HEK293 (cell line): ENCODE measurements around the gene SMIM12.

Source experiments
- CTCF ChIA-PET: fragments of 350-600 bp; formaldehyde crosslinking; extraction: SDS; loops from one replicate; lab custom pipeline; 2021; ENCODE audit warnings: antibody characterized with exemption; lab: Yijun Ruan, JAX
- POLR2A ChIA-PET: fragments of 300-600 bp; formaldehyde crosslinking; extraction: SDS; loops from one replicate; lab custom pipeline; 2020; ENCODE audit warnings: antibody characterized with exemption, inconsistent platforms; lab: Yijun Ruan, JAX
- H3K27ac ChIP-seq: fragments of 200-500 bp; sonication (Bioruptor generic); 2 replicates; pipeline ENCODE4 v1.5.1; 2014; ENCODE audit warnings: low read depth, low read length, control low read depth, inconsistent platforms; ENCODE audit errors: extremely low read depth
- H3K36me3 ChIP-seq, 2 experiments: fragments of 200-500 bp in 1 of 2; sonication (Bioruptor generic) in 1 of 2; 1 replicate in 1 of 2; 2 replicates in 1 of 2; pipeline ENCODE4 v1.5.1; 2014 to 2017; ENCODE audit warnings: inconsistent platforms in 2 of 2, low read length in 2 of 2; ENCODE audit not compliant: control insufficient read depth in 2 of 2, insufficient read depth in 1 of 2
- H3K4me1 ChIP-seq: fragments of 200-500 bp; sonication (Bioruptor generic); 2 replicates; pipeline ENCODE4 v1.5.1; 2014; ENCODE audit warnings: mild to moderate bottlenecking, low read length, inconsistent platforms; ENCODE audit not compliant: control insufficient read depth, insufficient read depth
- H3K4me3 ChIP-seq: 2 replicates; pipeline ENCODE4 v1.5.1; 2011; ENCODE audit warnings: low read depth, mild to moderate bottlenecking, control low read depth, low read length, moderate library complexity
- H3K9me3 ChIP-seq: fragments of 200-500 bp; sonication (Bioruptor generic); 2 replicates; pipeline ENCODE4 v1.5.1; 2014; ENCODE audit warnings: low read depth, low read length, inconsistent platforms; ENCODE audit not compliant: control insufficient read depth, insufficient read depth
- PRDM1 ChIP-seq: fragments of 450-650 bp; formaldehyde crosslinking; IDR thresholded peaks from 2 replicates; pipeline ENCODE4; 2016; ENCODE audit warnings: missing biosample characterization, missing genetic modification characterization
- YY2 ChIP-seq: fragments of 450-650 bp; formaldehyde crosslinking; IDR thresholded peaks from 2 replicates; pipeline ENCODE4 v1.5.1; 2016; ENCODE audit warnings: missing biosample characterization, missing genetic modification characterization
- ZNF10 ChIP-seq: fragments of 450-650 bp; formaldehyde crosslinking; IDR thresholded peaks from 2 replicates; pipeline ENCODE4 v1.5.1; 2017; ENCODE audit warnings: missing biosample characterization, missing genetic modification characterization
- ZNF114 ChIP-seq: fragments of 450-650 bp; formaldehyde crosslinking; IDR thresholded peaks from 2 replicates; pipeline ENCODE4 v1.5.0; 2017; ENCODE audit warnings: missing biosample characterization, missing genetic modification characterization
- ZNF133 ChIP-seq: fragments of 450-650 bp; formaldehyde crosslinking; IDR thresholded peaks from 2 replicates; pipeline ENCODE4 v1.5.1; 2016; ENCODE audit warnings: missing biosample characterization, missing genetic modification characterization
- ZNF18 ChIP-seq: fragments of 450-650 bp; formaldehyde crosslinking; IDR thresholded peaks from 2 replicates; pipeline ENCODE4 v1.5.1; 2016; ENCODE audit warnings: missing biosample characterization, missing genetic modification characterization
- ZNF280C ChIP-seq: fragments of 450-650 bp; formaldehyde crosslinking; IDR thresholded peaks from 2 replicates; pipeline ENCODE4 v1.5.1; 2016; ENCODE audit warnings: missing biosample characterization, missing genetic modification characterization
- ZNF354C ChIP-seq: fragments of 450-650 bp; formaldehyde crosslinking; IDR thresholded peaks from 2 replicates; pipeline ENCODE4 v1.5.1; 2016; ENCODE audit warnings: missing biosample characterization, missing genetic modification characterization, low read depth, borderline replicate concordance
- ZNF416 ChIP-seq: fragments of 450-650 bp; formaldehyde crosslinking; IDR thresholded peaks from 2 replicates; pipeline ENCODE4 v1.5.1; 2016; ENCODE audit warnings: missing biosample characterization, missing genetic modification characterization
- ZNF423 ChIP-seq: fragments of 450-650 bp; formaldehyde crosslinking; IDR thresholded peaks from 2 replicates; pipeline ENCODE4 v1.5.1; 2016; ENCODE audit warnings: missing biosample characterization, missing genetic modification characterization
- ZNF426 ChIP-seq: fragments of 450-650 bp; formaldehyde crosslinking; IDR thresholded peaks from 2 replicates; pipeline ENCODE4 v1.5.1; 2017; ENCODE audit warnings: missing biosample characterization, missing genetic modification characterization, mild to moderate bottlenecking, inconsistent platforms, moderate library complexity
- ZNF514 ChIP-seq: fragments of 450-650 bp; formaldehyde crosslinking; IDR thresholded peaks from 2 replicates; pipeline ENCODE4 v1.5.1; 2016; ENCODE audit warnings: missing biosample characterization, missing genetic modification characterization
- ZNF555 ChIP-seq: fragments of 450-650 bp; formaldehyde crosslinking; conservative IDR thresholded peaks from 2 replicates; pipeline ENCODE4 v1.5.1; 2017; ENCODE audit warnings: missing biosample characterization, mild to moderate bottlenecking, missing genetic modification characterization, inconsistent platforms
- ZNF561 ChIP-seq: fragments of 450-650 bp; IDR thresholded peaks from 2 replicates; pipeline ENCODE4 v1.5.1; 2018; ENCODE audit warnings: missing biosample characterization, missing genetic modification characterization, borderline replicate concordance
- ZNF580 ChIP-seq: fragments of 450-650 bp; formaldehyde crosslinking; IDR thresholded peaks from 2 replicates; pipeline ENCODE4 v1.5.1; 2016; ENCODE audit warnings: missing biosample characterization, missing genetic modification characterization
- ZNF670 ChIP-seq: fragments of 450-650 bp; formaldehyde crosslinking; IDR thresholded peaks from 2 replicates; pipeline ENCODE4 v1.5.1; 2016; ENCODE audit warnings: missing biosample characterization, missing genetic modification characterization, low read depth
- ZSCAN30 ChIP-seq: fragments of 450-650 bp; IDR thresholded peaks from 2 replicates; pipeline ENCODE4 v1.5.1; 2018; ENCODE audit warnings: missing biosample characterization, mild to moderate bottlenecking, missing genetic modification characterization, moderate library complexity
- TF ChIP-seq, protein P1 (sequence below): fragments of 450-650 bp; formaldehyde crosslinking; IDR thresholded peaks from 2 replicates; pipeline ENCODE4 v1.5.1; 2016; ENCODE audit warnings: missing biosample characterization, missing genetic modification characterization
- TF ChIP-seq, protein P2 (sequence below): fragments of 450-650 bp; formaldehyde crosslinking; IDR thresholded peaks from 2 replicates; pipeline ENCODE4 v1.5.1; 2016; ENCODE audit warnings: missing biosample characterization, missing genetic modification characterization

Gene SMIM12

DNA sequence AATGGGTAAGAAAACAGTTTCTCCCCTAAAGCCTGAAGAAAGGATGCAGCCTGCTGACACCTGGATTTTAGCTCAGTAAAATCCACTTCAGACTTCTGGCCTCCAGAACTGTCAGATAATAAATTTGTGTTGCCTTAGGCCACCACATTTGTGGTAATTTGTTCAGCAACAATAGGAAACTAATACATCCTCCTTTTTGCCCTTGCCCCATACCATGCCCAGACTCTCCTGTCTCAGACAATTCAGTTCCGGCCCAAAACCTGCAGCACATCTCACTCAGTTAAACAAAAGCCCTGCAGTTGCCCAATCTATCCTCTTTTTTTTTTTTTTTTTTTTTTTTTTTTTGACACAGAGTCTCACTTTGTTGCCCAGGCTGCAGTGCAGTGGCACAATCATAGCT is 25.8 kb downstream of the SMIM12 start:
- Histone ChIP-seq H3K27ac (no peak overlapping the region), H3K36me3 (no peaks in the 10 kb centered on the region), H3K4me1 (no peaks in the 10 kb centered on the region), H3K4me3 (no peak overlapping the region), H3K9me3 (no peaks in the 10 kb centered on the region)
- POLR2A ChIA-PET = interaction anchor here (0.7 kb wide), 1 partner anchor 25 kb away, joined by 10 read pairs; no protein-coding TSS in a partner anchor
- TF ChIP-seq ZNF423 (tag by site-specific recombination) (no peak), ZNF426 (no peak), ZNF561 (tag by site-specific recombination) (no peak), ZNF280C (no peak), PRDM1 (tag by site-specific recombination) (no peak), ZNF514 (tag by site-specific recombination) (no peak), ZNF670 (tag by site-specific recombination) (no peak), ZNF580 (tag by site-specific recombination) (no peak), ZSCAN30 (tag by site-specific recombination) (no peak), ZNF18 (tag by site-specific recombination) (no peak), YY2 (tag by site-specific recombination) (no peak), ZNF114 (no peak)
- TF ChIP-seq, protein P1, sequence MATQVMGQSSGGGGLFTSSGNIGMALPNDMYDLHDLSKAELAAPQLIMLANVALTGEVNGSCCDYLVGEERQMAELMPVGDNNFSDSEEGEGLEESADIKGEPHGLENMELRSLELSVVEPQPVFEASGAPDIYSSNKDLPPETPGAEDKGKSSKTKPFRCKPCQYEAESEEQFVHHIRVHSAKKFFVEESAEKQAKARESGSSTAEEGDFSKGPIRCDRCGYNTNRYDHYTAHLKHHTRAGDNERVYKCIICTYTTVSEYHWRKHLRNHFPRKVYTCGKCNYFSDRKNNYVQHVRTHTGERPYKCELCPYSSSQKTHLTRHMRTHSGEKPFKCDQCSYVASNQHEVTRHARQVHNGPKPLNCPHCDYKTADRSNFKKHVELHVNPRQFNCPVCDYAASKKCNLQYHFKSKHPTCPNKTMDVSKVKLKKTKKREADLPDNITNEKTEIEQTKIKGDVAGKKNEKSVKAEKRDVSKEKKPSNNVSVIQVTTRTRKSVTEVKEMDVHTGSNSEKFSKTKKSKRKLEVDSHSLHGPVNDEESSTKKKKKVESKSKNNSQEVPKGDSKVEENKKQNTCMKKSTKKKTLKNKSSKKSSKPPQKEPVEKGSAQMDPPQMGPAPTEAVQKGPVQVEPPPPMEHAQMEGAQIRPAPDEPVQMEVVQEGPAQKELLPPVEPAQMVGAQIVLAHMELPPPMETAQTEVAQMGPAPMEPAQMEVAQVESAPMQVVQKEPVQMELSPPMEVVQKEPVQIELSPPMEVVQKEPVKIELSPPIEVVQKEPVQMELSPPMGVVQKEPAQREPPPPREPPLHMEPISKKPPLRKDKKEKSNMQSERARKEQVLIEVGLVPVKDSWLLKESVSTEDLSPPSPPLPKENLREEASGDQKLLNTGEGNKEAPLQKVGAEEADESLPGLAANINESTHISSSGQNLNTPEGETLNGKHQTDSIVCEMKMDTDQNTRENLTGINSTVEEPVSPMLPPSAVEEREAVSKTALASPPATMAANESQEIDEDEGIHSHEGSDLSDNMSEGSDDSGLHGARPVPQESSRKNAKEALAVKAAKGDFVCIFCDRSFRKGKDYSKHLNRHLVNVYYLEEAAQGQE = no peak
- TF ChIP-seq, protein P2, sequence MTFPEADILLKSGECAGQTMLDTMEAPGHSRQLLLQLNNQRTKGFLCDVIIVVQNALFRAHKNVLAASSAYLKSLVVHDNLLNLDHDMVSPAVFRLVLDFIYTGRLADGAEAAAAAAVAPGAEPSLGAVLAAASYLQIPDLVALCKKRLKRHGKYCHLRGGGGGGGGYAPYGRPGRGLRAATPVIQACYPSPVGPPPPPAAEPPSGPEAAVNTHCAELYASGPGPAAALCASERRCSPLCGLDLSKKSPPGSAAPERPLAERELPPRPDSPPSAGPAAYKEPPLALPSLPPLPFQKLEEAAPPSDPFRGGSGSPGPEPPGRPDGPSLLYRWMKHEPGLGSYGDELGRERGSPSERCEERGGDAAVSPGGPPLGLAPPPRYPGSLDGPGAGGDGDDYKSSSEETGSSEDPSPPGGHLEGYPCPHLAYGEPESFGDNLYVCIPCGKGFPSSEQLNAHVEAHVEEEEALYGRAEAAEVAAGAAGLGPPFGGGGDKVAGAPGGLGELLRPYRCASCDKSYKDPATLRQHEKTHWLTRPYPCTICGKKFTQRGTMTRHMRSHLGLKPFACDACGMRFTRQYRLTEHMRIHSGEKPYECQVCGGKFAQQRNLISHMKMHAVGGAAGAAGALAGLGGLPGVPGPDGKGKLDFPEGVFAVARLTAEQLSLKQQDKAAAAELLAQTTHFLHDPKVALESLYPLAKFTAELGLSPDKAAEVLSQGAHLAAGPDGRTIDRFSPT (tag by site-specific recombination) = no peak
- CTCF ChIA-PET = interaction anchor here (1.0 to 7.2 kb wide), 2 partner anchors 19 to 26 kb away, joined by 3 to 43 read pairs; partner anchors contain the start of gene SMIM12

DNA sequence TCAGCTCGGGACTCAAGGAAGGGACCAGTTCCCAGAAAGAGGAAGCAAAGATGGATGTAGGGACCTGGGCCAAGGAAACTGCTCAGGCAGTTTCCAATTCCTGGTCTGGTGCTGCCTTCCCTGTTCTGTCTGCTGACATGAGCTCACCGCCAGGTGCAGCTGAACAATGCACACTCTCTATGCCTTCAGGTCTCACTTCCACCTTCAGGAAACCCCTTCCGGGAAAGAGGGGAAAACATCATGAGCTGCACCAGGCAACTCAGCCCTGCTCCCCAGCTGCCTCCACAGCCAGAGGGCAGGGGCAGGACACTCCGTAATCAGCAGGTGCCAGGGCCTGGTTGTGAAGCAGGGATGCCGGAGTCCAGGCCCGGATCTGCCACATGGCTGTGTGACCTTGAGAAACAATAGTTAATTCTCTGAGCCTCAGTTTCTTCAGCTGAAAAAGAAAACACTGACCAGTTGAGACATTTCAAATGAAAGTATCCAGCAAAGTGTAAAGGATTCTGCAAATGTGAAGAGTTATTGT is 27.8 kb downstream of the SMIM12 start:
- CTCF ChIA-PET = interaction anchor here (7.2 kb wide), 1 partner anchor 21 kb away, joined by 43 read pairs; no protein-coding TSS in a partner anchor
- TF ChIP-seq ZNF416 (tag by site-specific recombination) = no peak
- TF ChIP-seq ZNF555 (tag by site-specific recombination) = no peak
- no peak for TF ChIP-seq ZNF10 (tag by site-specific recombination)
- no peak for TF ChIP-seq ZNF133
- TF ChIP-seq ZNF354C (tag by site-specific recombination) = no peak

More for the DNA sequence above, 27.8 kb downstream of the SMIM12 start:
- Histone ChIP-seq H3K4me3 (no peak overlapping the region), H3K4me1 (no peaks in the 10 kb centered on the region), H3K36me3 (no peaks in the 10 kb centered on the region), H3K9me3 (no peaks in the 10 kb centered on the region), H3K27ac (no peak overlapping the region)
- POLR2A ChIA-PET = interaction anchor here (0.6 kb wide), 1 partner anchor 811 kb away, joined by 3 read pairs; no protein-coding TSS in a partner anchor
